Stimulated activated CD4-positive, alpha-beta T cell treated with anti-CD3 and anti-CD28 coated beads, Interleukin-15, amount 100 ng/mL, for 24 hours (primary cell): ENCODE data around the gene NEGR1.
A peak's percentile ranks its signal among the peaks of the same experiment; 100 is the strongest.

ENCODE experiments used
- DNase-seq: peaks from one replicate; pipeline ENCODE4 v3.0.0-alpha.2; 2020

NEGR1 gene

GRCh38 chr1:72111662-72112061, 170.7 kb downstream of the NEGR1 start:
- DNase-seq, result no peak

DNA sequence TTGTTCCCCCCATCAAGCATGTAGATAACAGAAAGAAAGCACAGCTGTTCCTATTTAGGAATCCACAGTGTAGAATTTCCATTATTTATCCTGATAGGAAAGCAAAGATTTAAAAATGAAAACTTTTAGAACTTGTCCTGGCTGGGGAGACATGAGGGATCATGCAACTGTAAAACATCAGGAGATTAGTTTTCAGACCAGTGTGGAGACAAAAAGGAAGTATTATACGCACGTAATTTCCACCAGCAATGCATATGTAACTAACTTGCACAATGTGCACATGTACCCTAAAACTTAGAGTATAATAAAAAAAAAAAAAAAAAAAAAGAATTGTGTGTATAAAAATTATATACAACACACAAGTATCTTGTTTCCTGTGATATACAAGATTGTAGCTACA, 172.4 kb downstream of the NEGR1 start:
- no peak for DNase-seq

GRCh38 chr1:72105201-72105600, 177.1 kb downstream of the NEGR1 start:
- no peak for DNase-seq

- DNase-seq, result no peak
Measured at GRCh38 chr1:72101840-72102632, 180.3 kb downstream of the NEGR1 start.

DNA sequence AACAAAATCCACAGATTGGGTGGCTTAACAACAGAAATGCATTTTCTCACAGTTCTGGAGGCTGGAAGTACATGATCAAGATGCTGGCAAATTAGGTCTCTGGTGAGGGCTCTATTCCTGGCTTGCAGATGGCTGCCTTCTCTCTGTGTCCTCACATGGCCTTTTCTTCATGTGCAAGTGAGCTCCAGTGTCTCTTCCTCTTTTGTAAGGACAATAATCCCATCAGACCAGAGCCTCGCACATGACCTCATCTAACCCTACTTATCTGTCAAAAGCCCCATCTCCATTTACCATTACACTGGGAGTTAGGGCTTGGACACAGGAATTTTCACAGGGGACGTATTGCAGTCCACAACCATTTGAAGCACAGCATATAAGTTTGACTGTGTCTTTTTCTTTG, 181.6 kb downstream of the NEGR1 start:
- no peak for DNase-seq

DNA sequence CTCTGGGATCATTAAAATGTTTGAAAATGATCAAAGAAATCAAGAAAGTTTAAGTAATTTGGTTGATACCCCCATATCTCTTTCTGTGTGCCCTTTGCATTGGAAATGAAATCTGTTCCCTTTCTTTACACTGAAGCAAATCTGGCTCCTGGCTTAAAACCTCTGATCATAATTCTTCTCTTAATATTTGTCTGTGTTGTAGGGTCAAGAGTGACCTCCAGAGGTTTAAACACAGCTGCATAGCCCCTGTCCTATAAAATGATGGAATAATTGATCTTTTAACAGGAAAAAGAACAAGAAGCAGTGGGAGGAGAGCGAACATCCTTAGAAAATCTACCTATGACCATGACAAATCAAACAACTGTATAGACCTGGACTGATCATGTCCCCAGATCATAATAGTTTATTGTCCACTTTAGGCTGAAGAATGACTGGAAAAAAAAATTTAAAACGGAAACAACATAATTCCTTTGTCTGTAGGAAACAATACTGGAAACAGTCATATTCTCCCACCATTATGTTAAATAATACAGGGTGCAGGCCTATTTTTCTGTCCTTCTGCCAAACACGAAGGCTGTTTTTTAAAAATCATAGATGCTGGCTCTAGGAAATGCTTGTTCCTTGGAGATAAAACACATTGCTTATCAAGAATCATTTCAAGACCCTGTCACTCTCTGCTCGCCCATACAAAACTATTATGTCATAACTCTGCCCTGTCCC, 184.3 kb downstream of the NEGR1 start:
- no peak for DNase-seq

- DNase-seq, result no peak
Measured at GRCh38 chr1:72094209-72094608, 188.1 kb downstream of the NEGR1 start.

- no peak for DNase-seq
Measured at GRCh38 chr1:72086394-72086793, 195.9 kb downstream of the NEGR1 start.

DNA sequence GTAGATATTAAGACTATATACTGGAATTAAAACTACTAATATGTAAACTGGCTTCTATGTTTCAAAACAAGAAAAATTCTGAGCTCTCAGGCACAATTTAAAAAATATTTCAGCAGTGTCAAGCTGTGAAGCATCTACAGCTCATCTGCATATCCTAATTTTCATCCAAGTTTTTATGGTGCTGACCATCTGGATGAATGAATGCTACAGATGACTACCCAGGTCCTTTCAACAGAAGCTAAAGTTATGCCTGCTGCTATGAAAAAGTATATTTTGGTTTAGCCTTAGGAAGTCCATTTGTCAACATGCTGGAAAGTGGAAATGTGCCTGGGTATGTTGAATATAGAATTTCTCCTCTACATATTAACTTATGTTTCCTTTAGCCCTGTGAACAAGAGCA, 206.9 kb downstream of the NEGR1 start:
- DNase-seq, result no peak

DNA sequence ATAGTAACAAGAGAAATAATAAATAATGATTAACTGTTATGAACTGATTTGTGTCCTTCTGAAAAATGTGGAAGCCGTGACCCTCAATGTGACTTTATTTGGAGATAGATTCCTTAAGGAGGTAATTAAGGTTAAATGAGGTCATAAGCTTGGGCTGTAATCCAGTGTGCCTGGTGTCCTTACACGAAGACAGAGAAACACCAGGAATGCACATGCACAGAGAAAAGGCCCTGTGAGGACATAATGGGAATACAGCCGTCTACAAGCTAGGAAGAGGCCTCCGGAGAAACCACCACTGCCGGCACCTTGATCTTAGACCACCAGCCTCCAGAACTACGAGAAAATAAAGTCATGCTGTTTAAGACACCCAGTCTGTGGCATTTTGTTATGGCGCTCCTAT, 215.9 kb downstream of the NEGR1 start:
- no peak for DNase-seq

DNA sequence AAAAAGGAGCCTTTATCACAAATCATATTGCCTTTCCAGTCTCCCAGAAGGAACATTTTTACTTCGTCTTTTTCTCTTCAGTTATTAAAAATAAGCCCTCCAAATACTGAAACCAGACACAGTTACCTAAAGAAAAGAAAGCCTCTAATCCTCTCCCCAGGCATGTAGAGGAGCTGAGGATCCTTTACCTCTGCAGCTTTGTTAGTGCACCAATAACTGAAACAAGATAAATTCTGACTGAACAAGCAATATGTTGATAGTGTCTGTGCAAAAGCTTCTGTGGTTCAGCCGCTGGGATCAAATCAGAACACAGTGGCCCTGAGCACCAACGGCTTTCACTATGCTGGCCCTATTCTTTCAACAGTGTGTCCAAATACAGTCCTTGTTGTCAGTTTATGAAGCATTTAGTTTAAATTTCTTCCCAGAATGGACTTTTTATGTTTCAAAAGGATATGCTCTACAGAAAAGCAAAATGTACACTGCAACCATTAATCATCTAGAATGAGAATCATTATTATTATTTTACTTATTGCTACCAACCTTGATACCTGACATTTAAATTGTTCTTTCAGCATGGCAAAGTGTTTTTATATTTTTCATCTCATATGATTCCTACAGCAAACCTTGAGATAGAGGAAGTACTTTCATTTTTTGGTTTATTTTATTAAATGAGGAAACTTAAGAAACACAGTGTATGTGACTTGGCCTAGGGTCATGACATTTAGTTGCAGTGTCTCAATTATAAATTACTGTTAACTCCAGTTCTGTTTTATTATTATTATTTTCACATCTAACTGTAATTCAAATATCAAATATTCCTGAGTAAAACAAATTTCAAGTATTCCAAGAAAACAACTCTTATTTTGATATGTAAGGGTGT, 217.9 kb downstream of the NEGR1 start:
- no peak for DNase-seq

- DNase-seq, result no peak
Measured at GRCh38 chr1:72063364-72064044, 218.8 kb downstream of the NEGR1 start.

- no peak for DNase-seq
Measured at GRCh38 chr1:72062584-72062983, 219.8 kb downstream of the NEGR1 start.

- no peak for DNase-seq
Measured at GRCh38 chr1:72060466-72061245, 221.7 kb downstream of the NEGR1 start.

DNA sequence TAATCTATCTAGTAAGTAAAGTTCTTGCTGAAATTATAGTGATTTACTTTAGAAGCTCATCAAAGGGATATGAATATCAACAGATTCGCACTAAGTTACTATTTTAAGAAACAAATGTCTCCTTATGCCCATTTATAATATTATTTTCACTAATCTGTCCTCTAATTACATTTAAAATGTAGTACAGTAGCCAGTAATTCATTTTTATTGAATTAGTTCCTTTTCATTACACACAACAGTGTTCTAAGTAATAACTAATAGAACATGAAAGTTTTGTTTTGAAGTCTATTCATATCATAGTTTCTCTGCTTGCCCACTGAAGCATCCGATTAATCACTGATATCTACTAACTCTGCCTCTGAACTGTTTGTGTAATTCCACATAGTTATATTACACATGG, 225.8 kb downstream of the NEGR1 start:
- DNase-seq, result no peak

- no peak for DNase-seq
Measured at GRCh38 chr1:72051538-72051937, 230.8 kb downstream of the NEGR1 start.

DNA sequence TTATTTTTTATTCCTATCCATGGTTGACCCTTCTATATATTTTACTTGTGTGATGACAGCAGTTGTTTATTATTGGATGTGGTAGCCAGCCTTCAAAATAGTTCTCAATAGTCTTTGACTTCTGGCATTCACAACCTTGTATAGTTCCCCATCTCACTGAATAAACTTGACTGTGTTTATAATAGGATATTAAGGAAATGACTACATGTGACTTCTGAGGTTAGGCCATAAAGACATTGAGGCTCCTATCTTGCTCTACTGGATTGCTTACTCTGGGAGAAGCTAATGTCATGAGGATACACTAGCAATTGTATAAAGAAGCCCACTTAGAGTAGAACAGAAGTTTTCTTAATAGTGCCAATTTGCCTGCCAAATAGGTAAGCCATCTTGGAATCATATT, 231.8 kb downstream of the NEGR1 start:
- no peak for DNase-seq

GRCh38 chr1:72037745-72038343, 244.5 kb downstream of the NEGR1 start:
- DNase-seq, result peak; percentile 23

GRCh38 chr1:72034827-72035226, 247.5 kb downstream of the NEGR1 start:
- DNase-seq, result no peak

DNA sequence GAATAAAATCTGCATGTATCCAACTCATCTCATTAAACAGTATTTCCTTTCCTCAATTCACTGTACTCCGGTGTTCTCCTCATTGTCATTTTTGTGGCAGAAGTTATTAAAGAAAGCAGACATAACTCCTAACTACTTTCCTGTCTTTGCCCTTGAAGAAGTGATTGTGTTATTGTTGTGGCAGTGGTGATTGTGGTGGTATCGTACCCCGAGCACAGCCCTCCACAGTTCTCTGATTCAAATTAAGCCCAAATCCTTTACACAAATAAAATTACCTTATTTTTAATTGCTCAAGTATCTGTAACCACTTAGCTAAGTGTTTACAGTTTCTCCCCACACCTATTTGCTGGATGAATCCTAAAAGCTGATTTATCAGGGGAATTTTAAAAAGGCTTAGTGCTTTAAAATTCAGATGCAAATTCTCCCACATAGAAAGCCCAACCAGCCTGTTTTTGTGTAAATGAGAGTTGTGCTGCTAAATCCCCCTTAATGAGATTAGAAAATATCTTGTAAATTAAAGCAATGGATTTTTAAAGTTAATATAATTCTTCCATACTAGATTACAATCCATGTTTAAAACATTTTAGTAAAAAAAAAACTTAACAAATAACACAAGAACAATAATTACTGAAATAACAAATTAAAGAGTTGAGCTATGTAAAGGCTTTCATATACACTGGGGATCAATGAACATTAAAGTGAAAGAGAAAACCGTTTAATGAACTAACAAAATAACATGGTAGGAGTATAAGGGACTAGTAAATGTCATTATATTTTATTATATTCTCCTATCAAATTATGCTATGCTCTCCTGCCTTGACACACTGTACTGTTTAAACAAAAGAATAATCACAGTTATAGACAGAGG, 259.0 kb downstream of the NEGR1 start:
- DNase-seq, result no peak

GRCh38 chr1:72018562-72018961, 263.8 kb downstream of the NEGR1 start:
- no peak for DNase-seq
